ENCODE data around the gene ADAMTS17. TPM values are rescaled to one million over a fixed set of nuclear protein-coding genes. Genes with fewer than 3 reads are reported as not detected.

Gene ADAMTS17
- total RNA-seq, 4 donors from 2014 or later, result 5.0 to 16.2 (median 11.6) TPM

- in situ Hi-C loops (cut with MboI; ENCODE audit: low sequenced_read_pairs in 4 of 4), result no loop called here
- no peaks in the 10 kb centered on the region for H3K4me1 ChIP-seq
These were observed 288.9 kb downstream of the ADAMTS17 start for GRCh38 chr15:100052716-100053473.

GRCh38 chr15:100050877-100051786 is 290.6 kb downstream of the ADAMTS17 start:
- in situ Hi-C loops (cut with MboI; ENCODE audit: low sequenced_read_pairs in 4 of 4), result no loop called here
- H3K9me3 ChIP-seq, result no peaks in the 10 kb centered on the region
- H3K4me3 ChIP-seq, result no peak overlapping the region
- DNase-seq (no peak), ATAC-seq (no peak)
- H3K27me3 ChIP-seq, result no peaks in the 10 kb centered on the region
- no peak overlapping the region for H3K27ac ChIP-seq
- no peaks in the 10 kb centered on the region for H3K36me3 ChIP-seq
- intact Hi-C loops (cut with DNase I; ENCODE audit: low total_unique reads), result no loop called here
- no peak for TF ChIP-seq POLR2A (IDR thresholded peaks at IDR 0.05)
- TF ChIP-seq, protein P1, sequence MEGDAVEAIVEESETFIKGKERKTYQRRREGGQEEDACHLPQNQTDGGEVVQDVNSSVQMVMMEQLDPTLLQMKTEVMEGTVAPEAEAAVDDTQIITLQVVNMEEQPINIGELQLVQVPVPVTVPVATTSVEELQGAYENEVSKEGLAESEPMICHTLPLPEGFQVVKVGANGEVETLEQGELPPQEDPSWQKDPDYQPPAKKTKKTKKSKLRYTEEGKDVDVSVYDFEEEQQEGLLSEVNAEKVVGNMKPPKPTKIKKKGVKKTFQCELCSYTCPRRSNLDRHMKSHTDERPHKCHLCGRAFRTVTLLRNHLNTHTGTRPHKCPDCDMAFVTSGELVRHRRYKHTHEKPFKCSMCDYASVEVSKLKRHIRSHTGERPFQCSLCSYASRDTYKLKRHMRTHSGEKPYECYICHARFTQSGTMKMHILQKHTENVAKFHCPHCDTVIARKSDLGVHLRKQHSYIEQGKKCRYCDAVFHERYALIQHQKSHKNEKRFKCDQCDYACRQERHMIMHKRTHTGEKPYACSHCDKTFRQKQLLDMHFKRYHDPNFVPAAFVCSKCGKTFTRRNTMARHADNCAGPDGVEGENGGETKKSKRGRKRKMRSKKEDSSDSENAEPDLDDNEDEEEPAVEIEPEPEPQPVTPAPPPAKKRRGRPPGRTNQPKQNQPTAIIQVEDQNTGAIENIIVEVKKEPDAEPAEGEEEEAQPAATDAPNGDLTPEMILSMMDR (IDR thresholded peaks at IDR 0.05 in 4 of 5, conservative IDR thresholded peaks at IDR 0.05 in 1 of 5), result no peak
- H3K4me1 ChIP-seq, result no peaks in the 10 kb centered on the region

More at GRCh38 chr15:100052716-100053473, 288.9 kb downstream of the ADAMTS17 start:
- H3K4me3 ChIP-seq, result no peak overlapping the region
- no peaks in the 10 kb centered on the region for H3K9me3 ChIP-seq
- no peak overlapping the region for H3K27ac ChIP-seq
- TF ChIP-seq, protein P1 (IDR thresholded peaks at IDR 0.05 in 4 of 5, conservative IDR thresholded peaks at IDR 0.05 in 1 of 5), result no peak
- no peak for TF ChIP-seq POLR2A (IDR thresholded peaks at IDR 0.05)
- ATAC-seq (no peak), DNase-seq (no peak)
- H3K36me3 ChIP-seq, result no peaks in the 10 kb centered on the region
- intact Hi-C loops (cut with DNase I; ENCODE audit: low total_unique reads), result no loop called here
- no peaks in the 10 kb centered on the region for H3K27me3 ChIP-seq

- Histone ChIP-seq H3K4me1 (no peaks in the 10 kb centered on the region), H3K27ac (no peak overlapping the region), H3K9me3 (no peaks in the 10 kb centered on the region), H3K27me3 (no peaks in the 10 kb centered on the region), H3K36me3 (no peaks in the 10 kb centered on the region), H3K4me3 (no peak overlapping the region)
- ATAC-seq (no peak), DNase-seq (no peak)
- in situ Hi-C loops (cut with MboI; ENCODE audit: low sequenced_read_pairs in 4 of 4), result no loop called here
- no peak for TF ChIP-seq POLR2A (IDR thresholded peaks at IDR 0.05)
- intact Hi-C loops (cut with DNase I; ENCODE audit: low total_unique reads), result no loop called here
These were observed 291.6 kb downstream of the ADAMTS17 start for GRCh38 chr15:100049936-100050876.

DNA sequence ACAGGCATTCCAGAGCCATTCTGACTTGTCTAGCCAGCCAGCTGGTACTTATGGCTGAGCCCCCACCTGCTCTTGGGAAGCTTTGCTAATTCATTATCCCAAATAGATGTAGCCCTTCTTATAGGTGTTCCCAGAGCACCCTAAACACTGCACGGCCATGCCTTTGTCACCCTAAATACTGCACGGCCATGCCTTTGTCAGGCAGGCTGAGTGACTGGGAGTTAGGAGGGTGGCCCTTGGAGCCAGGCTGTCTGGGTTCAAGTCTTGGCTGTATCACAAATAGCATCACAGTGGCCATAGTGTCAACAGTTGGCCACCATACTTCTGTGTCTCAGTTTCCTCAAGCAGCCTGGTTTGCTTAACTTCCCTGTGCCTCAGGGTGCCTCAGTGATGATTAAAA is 292.3 kb downstream of the ADAMTS17 start:
- H3K9me3 ChIP-seq, result no peaks in the 10 kb centered on the region
- no peaks in the 10 kb centered on the region for H3K4me1 ChIP-seq
- TF ChIP-seq, protein P1 (IDR thresholded peaks at IDR 0.05 in 4 of 5, conservative IDR thresholded peaks at IDR 0.05 in 1 of 5), result no peak
- in situ Hi-C loops (cut with MboI; ENCODE audit: low sequenced_read_pairs in 4 of 4) (no loop called here), intact Hi-C loops (cut with DNase I; ENCODE audit: low total_unique reads) (no loop called here)
- DNase-seq (no peak), ATAC-seq (no peak)
- no peaks in the 10 kb centered on the region for H3K27me3 ChIP-seq
- H3K27ac ChIP-seq, result no peak overlapping the region
- no peaks in the 10 kb centered on the region for H3K36me3 ChIP-seq
- H3K4me3 ChIP-seq, result no peak overlapping the region
